Thyroid gland (tissue), 4 donors: ENCODE measurements around the gene PRXL2A. TPM values are rescaled to one million over a fixed set of nuclear protein-coding genes. Genes with fewer than 3 reads are reported as not detected.

Experiments used
- DNase-seq, 2 donors: peaks; one replicate each; pipeline ENCODE4 v3.0.0-alpha.2; 2019
- H3K27ac ChIP-seq, 3 donors: fragments of 200-600 bp; sonication (generic); 1 replicate in 2 of 3; 2 replicates in 1 of 3; pipeline ENCODE4 v1.5.1; 2016 to 2019; ENCODE audit warnings: mild to moderate bottlenecking in 1 of 3, moderate library complexity in 1 of 3
- H3K27me3 ChIP-seq: fragments of 200-600 bp; sonication (generic); one replicate; pipeline ENCODE4 v1.5.1; 2019
- H3K36me3 ChIP-seq, 2 donors: fragments of 200-600 bp; sonication (generic); one replicate each; pipeline ENCODE4 v1.5.1; 2016 to 2019
- H3K4me1 ChIP-seq, 2 donors: fragments of 200-600 bp; sonication (generic); one replicate each; pipeline ENCODE4 v1.5.1; 2017 to 2019
- H3K4me3 ChIP-seq, 3 donors: fragments of 200-600 bp; sonication (generic); replicated peaks in 1 of 3; 1 replicate in 2 of 3; 2 replicates in 1 of 3; pipeline ENCODE4 v1.5.1; 2016; ENCODE audit warnings: mild to moderate bottlenecking in 1 of 3
- H3K9me3 ChIP-seq: fragments of 200-600 bp; sonication (generic); one replicate; pipeline ENCODE4 v1.5.1; 2017
- CTCF ChIP-seq, 6 experiments: fragments of 200-600 bp in 3 of 6; fragments of 450-650 bp in 3 of 6; sonication (generic) in 3 of 6; IDR thresholded peaks; one replicate each; pipeline ENCODE4 v1.5.1; 2016 to 2019; ENCODE audit warnings: antibody characterized with exemption in 6 of 6, mild to moderate bottlenecking in 2 of 6, inconsistent platforms in 1 of 6, moderate library complexity in 1 of 6
- POLR2A ChIP-seq, 2 donors: fragments of 450-650 bp; IDR thresholded peaks; one replicate each; pipeline ENCODE4 v1.6.1; 2017; ENCODE audit warnings: antibody characterized with exemption in 2 of 2, mild to moderate bottlenecking in 2 of 2, moderate library complexity in 1 of 2
- WGBS, 2 donors: methylation state at CpG; one replicate each; pipeline ENCODE4 v1.1.5; 2017; 5-methylcytosine and 5-hydroxymethylcytosine counted together
- intact Hi-C: fragments of 100-400 bp; cut with DNase I; formaldehyde crosslinking; loops from one replicate; pipeline ENCODE4 v1.15.1; 2023
- total RNA-seq, 4 donors: library from RNA; depleted of rRNA; stranded (reverse); fragments of >200 nt; gene quantifications; one replicate each; pipeline ENCODE4 v1.2.3, GENCODE V29; 2016

The PRXL2A gene
- total RNA-seq, 4 donors from 2014 or later = 68.2 to 93.3 (median 79.7) TPM

GRCh38 chr10:80421050-80421706 lies 12.8 kb downstream of the PRXL2A start:
- TF ChIP-seq POLR2A (IDR thresholded peaks at IDR 0.05) (no peak), CTCF (IDR thresholded peaks at IDR 0.05) (no peak)
- 83 to 90% methylated on average over 5 of the region's 5 CpGs for WGBS, 2 donors

GRCh38 chr10:80421707-80422536 lies 13.6 kb downstream of the PRXL2A start:
- Histone ChIP-seq H3K4me3 (no peak overlapping the region), H3K9me3 (no peaks in the 10 kb centered on the region), H3K36me3 (peaks cover 0 to 20% of the 10 kb centered on the region in 2 donors), H3K27ac (no peak overlapping the region), H3K4me1 (peaks cover under 1 to 4% of the 10 kb centered on the region in 2 donors), H3K27me3 (no peaks in the 10 kb centered on the region)
- 84 to 89% methylated on average over 8 of the region's 8 CpGs for WGBS, 2 donors
- intact Hi-C loops = no loop called here
- DNase-seq = no peak
- TF ChIP-seq POLR2A (IDR thresholded peaks at IDR 0.05) (no peak), CTCF (IDR thresholded peaks at IDR 0.05) (no peak)

More at GRCh38 chr10:80421050-80421706, 12.8 kb downstream of the PRXL2A start:
- intact Hi-C loops = no loop called here
- DNase-seq = no peak
- Histone ChIP-seq H3K27me3 (no peaks in the 10 kb centered on the region), H3K4me1 (peaks cover 6 to 8% of the 10 kb centered on the region in 2 donors), H3K36me3 (peaks cover 0 to 16% of the 10 kb centered on the region in 2 donors), H3K4me3 (no peak overlapping the region), H3K9me3 (no peaks in the 10 kb centered on the region), H3K27ac (no peak overlapping the region)

- intact Hi-C loops = no loop called here
- peaks cover 13 to 29% of the 10 kb centered on the region in 2 donors for H3K36me3 ChIP-seq
- 89 to 99% methylated on average over 2 of the region's 2 CpGs for WGBS, 2 donors
These were observed 17.6 kb downstream of the PRXL2A start for GRCh38 chr10:80425901-80426300.

GRCh38 chr10:80427541-80427940 lies 19.2 kb downstream of the PRXL2A start:
- peaks cover 13 to 35% of the 10 kb centered on the region in 2 donors for H3K36me3 ChIP-seq
- TF ChIP-seq CTCF (IDR thresholded peaks at IDR 0.05) (no peak), POLR2A (IDR thresholded peaks at IDR 0.05) (no peak)
- H3K4me1 ChIP-seq = no peaks in the 10 kb centered on the region
- WGBS, 2 donors = 98% methylated on average over 2 of the region's 2 CpGs
- DNase-seq = no peak
- no peaks in the 10 kb centered on the region for H3K27me3 ChIP-seq
- H3K9me3 ChIP-seq = no peaks in the 10 kb centered on the region
- intact Hi-C loops = no loop called here
- no peak overlapping the region for H3K27ac ChIP-seq
- H3K4me3 ChIP-seq = no peak overlapping the region

More at GRCh38 chr10:80425901-80426300, 17.6 kb downstream of the PRXL2A start:
- Histone ChIP-seq H3K27ac (no peak overlapping the region), H3K9me3 (no peaks in the 10 kb centered on the region), H3K27me3 (no peaks in the 10 kb centered on the region), H3K4me3 (no peak overlapping the region), H3K4me1 (no peaks in the 10 kb centered on the region)
- no peak for TF ChIP-seq CTCF (IDR thresholded peaks at IDR 0.05)
- TF ChIP-seq POLR2A (IDR thresholded peaks at IDR 0.05) = no peak
- no peak for DNase-seq

- Histone ChIP-seq H3K4me3 (no peak overlapping the region), H3K27ac (no peak overlapping the region), H3K9me3 (no peaks in the 10 kb centered on the region), H3K27me3 (no peaks in the 10 kb centered on the region), H3K4me1 (no peaks in the 10 kb centered on the region), H3K36me3 (peaks cover 13 to 23% of the 10 kb centered on the region in 2 donors)
- WGBS, 2 donors = 86 to 88% methylated on average over 9 of the region's 9 CpGs
- no peak for DNase-seq
- intact Hi-C loops = no loop called here
- TF ChIP-seq CTCF (IDR thresholded peaks at IDR 0.05) = no peak
- TF ChIP-seq POLR2A (IDR thresholded peaks at IDR 0.05) = no peak
These were observed 21.2 kb downstream of the PRXL2A start for GRCh38 chr10:80429521-80429973.
